Measurements from ENCODE around the gene MYO3A. TPM values are rescaled to one million over a fixed set of nuclear protein-coding genes. Genes with fewer than 3 reads are reported as not detected.

MYO3A gene
- total RNA-seq, 1 donor from 2014 or later = not detected

DNA sequence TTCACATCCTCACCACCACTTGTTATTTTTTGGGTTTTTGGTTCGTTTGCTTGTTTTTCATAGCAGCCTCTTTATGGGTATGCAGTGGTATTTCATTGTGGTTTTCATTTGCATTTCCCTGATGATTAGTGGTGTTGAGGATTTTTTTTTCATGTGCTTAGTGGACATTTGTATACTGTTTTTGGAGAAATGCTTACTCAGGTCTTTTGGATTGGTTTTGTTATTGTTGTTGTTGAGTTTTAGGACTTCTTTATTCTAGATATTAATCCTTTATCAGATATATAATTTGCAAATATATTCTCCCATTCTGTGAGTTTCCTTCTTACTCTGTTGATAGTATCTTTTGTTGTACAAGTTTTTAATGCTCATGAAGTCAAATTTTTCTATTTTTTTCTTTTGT is 325.3 kb downstream of the MYO3A start:
- no peak for DNase-seq (ENCODE audit: low spot score)

Data from mesenteric fat pad (tissue), 1 donor.